Neural progenitor cell (in vitro differentiated cells): ENCODE measurements around the gene ETFA. TPM values are rescaled to one million over a fixed set of nuclear protein-coding genes. Genes with fewer than 3 reads are reported as not detected.

Source experiments
- DNase-seq: peaks from one replicate; pipeline ENCODE4 v3.0.0-alpha.2; 2016; ENCODE audit warnings: low spot score
- H2AFZ ChIP-seq: fragments of 200-600 bp; sonication (generic); replicated peaks from 2 replicates; pipeline ENCODE4 v1.6.1; 2016; ENCODE audit warnings: antibody characterized with exemption
- H3F3A ChIP-seq: fragments of 200-600 bp; sonication (generic); 2 replicates; pipeline ENCODE4 v1.6.1; 2016; ENCODE audit warnings: antibody characterized with exemption, low read depth
- H3K27ac ChIP-seq: fragments of 200-600 bp; sonication (generic); 2 replicates; pipeline ENCODE4 v1.5.1; 2016; ENCODE audit warnings: mild to moderate bottlenecking
- H3K27me3 ChIP-seq: fragments of 200-600 bp; sonication (generic); 2 replicates; pipeline ENCODE4 v1.6.1; 2016; ENCODE audit warnings: mild to moderate bottlenecking, moderate library complexity
- H3K36me3 ChIP-seq: fragments of 200-600 bp; sonication (generic); 2 replicates; pipeline ENCODE4 v1.5.1; 2016
- H3K4me1 ChIP-seq: fragments of 200-600 bp; sonication (generic); 2 replicates; pipeline ENCODE4 v1.6.1; 2016; ENCODE audit warnings: mixed run types
- H3K4me2 ChIP-seq: fragments of 200-600 bp; sonication (generic); 2 replicates; pipeline ENCODE4 v1.6.1; 2016
- H3K4me3 ChIP-seq: fragments of 200-600 bp; sonication (generic); 2 replicates; pipeline ENCODE4 v1.5.1; 2016
- H3K79me2 ChIP-seq: fragments of 200-600 bp; sonication (generic); 2 replicates; pipeline ENCODE4 v1.6.1; 2016; ENCODE audit warnings: low read depth
- H3K9ac ChIP-seq: fragments of 200-600 bp; sonication (generic); 2 replicates; pipeline ENCODE4 v1.6.1; 2016
- H3K9me3 ChIP-seq: fragments of 200-600 bp; sonication (generic); 2 replicates; pipeline ENCODE4 v1.5.1; 2016; ENCODE audit warnings: low read depth
- H4K20me1 ChIP-seq: fragments of 200-600 bp; sonication (generic); 2 replicates; pipeline ENCODE4 v1.6.1; 2016; ENCODE audit warnings: low read depth
- H3K27ac Mint-ChIP-seq: 3 replicates; pipeline ENCODE4 v1.8.0; 2021; ENCODE audit warnings: mixed read lengths
- H3K27me3 Mint-ChIP-seq: 2 replicates; pipeline ENCODE4 v1.8.0; 2022; ENCODE audit warnings: low read depth, mild to moderate bottlenecking, inconsistent platforms, moderate library complexity, mixed read lengths; ENCODE audit not compliant: insufficient read depth
- H3K36me3 Mint-ChIP-seq: 3 replicates; pipeline ENCODE4 v1.8.0; 2021; ENCODE audit warnings: mixed read lengths
- H3K4me1 Mint-ChIP-seq: 3 replicates; pipeline ENCODE4 v1.8.0; 2021; ENCODE audit warnings: mixed read lengths
- H3K4me3 Mint-ChIP-seq: 3 replicates; pipeline ENCODE4 v1.8.0; 2021; ENCODE audit warnings: mild to moderate bottlenecking, moderate library complexity, mixed read lengths
- H3K9me3 Mint-ChIP-seq: 3 replicates; pipeline ENCODE4 v1.8.0; 2020; ENCODE audit warnings: mixed read lengths
- CTCF ChIP-seq: fragments of 200-600 bp; sonication (generic); IDR thresholded peaks from 2 replicates; pipeline ENCODE4 v1.5.1; 2017; ENCODE audit warnings: antibody characterized with exemption, mild to moderate bottlenecking
- EZH2 ChIP-seq: fragments of 200-600 bp; sonication (generic); IDR thresholded peaks from 2 replicates; pipeline ENCODE4 v1.6.1; 2017; ENCODE audit warnings: antibody characterized with exemption, mild to moderate bottlenecking, moderate library complexity
- EZH2phosphoT487 ChIP-seq: fragments of 200-600 bp; sonication (generic); IDR thresholded peaks from 2 replicates; pipeline ENCODE4 v1.6.1; 2017; ENCODE audit warnings: antibody characterized with exemption
- total RNA-seq: library from RNA; depleted of rRNA; stranded (reverse); fragments of >200 nt; gene quantifications from 2 replicates; pipeline ENCODE4 v1.2.3, GENCODE V29; 2015; ENCODE audit warnings: low replicate concordance

The ETFA gene
- total RNA-seq, 1 donor from 2014 or later = 99.3 TPM

GRCh38 chr15:76208786-76209424, 102.4 kb downstream of the ETFA start:
- Mint-ChIP-seq H3K9me3 (no peaks in the 10 kb centered on the region), H3K4me1 (peaks cover 18% of the 10 kb centered on the region), H3K27ac (no peak overlapping the region), H3K36me3 (peaks cover 7% of the 10 kb centered on the region), H3K27me3 (peaks cover 2% of the 10 kb centered on the region), H3K4me3 (no peak overlapping the region)
- Histone ChIP-seq H3F3A (peaks cover 3% of the 10 kb centered on the region), H3K4me3 (no peak overlapping the region), H3K79me2 (no peaks in the 10 kb centered on the region), H3K27ac (no peak overlapping the region), H3K9ac (no peak overlapping the region), H3K36me3 (no peaks in the 10 kb centered on the region), H3K4me2 (no peak overlapping the region), H4K20me1 (no peaks in the 10 kb centered on the region), H3K4me1 (peaks cover 19% of the 10 kb centered on the region), H3K27me3 (no peaks in the 10 kb centered on the region), H2AFZ (no peak overlapping the region), H3K9me3 (no peaks in the 10 kb centered on the region)
- DNase-seq = no peak
- TF ChIP-seq EZH2phosphoT487 (no peak), CTCF (no peak), EZH2 (no peak)

GRCh38 chr15:76208084-76208785, 103.0 kb downstream of the ETFA start:
- no peak for TF ChIP-seq EZH2phosphoT487
- no peak for TF ChIP-seq CTCF
- no peak for TF ChIP-seq EZH2
- Histone ChIP-seq H3K4me2 (no peak overlapping the region), H3K9ac (no peak overlapping the region), H3K27me3 (no peaks in the 10 kb centered on the region), H3K27ac (no peak overlapping the region), H2AFZ (no peak overlapping the region), H3K4me3 (no peak overlapping the region), H3K79me2 (no peaks in the 10 kb centered on the region), H3K9me3 (no peaks in the 10 kb centered on the region), H3K4me1 (peaks cover 15% of the 10 kb centered on the region), H3K36me3 (no peaks in the 10 kb centered on the region), H4K20me1 (no peaks in the 10 kb centered on the region), H3F3A (peaks cover under 1% of the 10 kb centered on the region)
- Mint-ChIP-seq H3K4me3 (no peak overlapping the region), H3K36me3 (peaks cover 7% of the 10 kb centered on the region), H3K27ac (no peak overlapping the region), H3K4me1 (peaks cover 18% of the 10 kb centered on the region), H3K27me3 (peaks cover 2% of the 10 kb centered on the region), H3K9me3 (no peaks in the 10 kb centered on the region)
- DNase-seq = no peak

GRCh38 chr15:76206325-76206976, 104.8 kb downstream of the ETFA start:
- H3K27me3 Mint-ChIP-seq = peaks cover 2% of the 10 kb centered on the region
- DNase-seq = no peak
- no peak overlapping the region for H3K27ac ChIP-seq
- H3F3A ChIP-seq = no peaks in the 10 kb centered on the region
- no peak overlapping the region for H3K4me3 Mint-ChIP-seq
- H3K4me2 ChIP-seq = no peak overlapping the region
- no peaks in the 10 kb centered on the region for H3K4me1 ChIP-seq
- H4K20me1 ChIP-seq = no peaks in the 10 kb centered on the region
- peaks cover 7% of the 10 kb centered on the region for H3K4me1 Mint-ChIP-seq
- H2AFZ ChIP-seq = no peak overlapping the region
- no peaks in the 10 kb centered on the region for H3K9me3 ChIP-seq
- no peaks in the 10 kb centered on the region for H3K79me2 ChIP-seq
- H3K27ac Mint-ChIP-seq = no peak overlapping the region
- peaks cover 7% of the 10 kb centered on the region for H3K36me3 Mint-ChIP-seq
- no peak overlapping the region for H3K9ac ChIP-seq
- no peak for TF ChIP-seq EZH2
- TF ChIP-seq EZH2phosphoT487 = no peak
- TF ChIP-seq CTCF = no peak
- H3K9me3 Mint-ChIP-seq = no peaks in the 10 kb centered on the region
- H3K27me3 ChIP-seq = no peaks in the 10 kb centered on the region
- no peaks in the 10 kb centered on the region for H3K36me3 ChIP-seq
- no peak overlapping the region for H3K4me3 ChIP-seq
